ENCODE measurements around the gene TCP11L2.
"Not testable (repeated sequence)": the region's sequence is repeated elsewhere in the genome, so short reads cannot be mapped to it uniquely, and the experiment has no call there.

Gene TCP11L2

DNA sequence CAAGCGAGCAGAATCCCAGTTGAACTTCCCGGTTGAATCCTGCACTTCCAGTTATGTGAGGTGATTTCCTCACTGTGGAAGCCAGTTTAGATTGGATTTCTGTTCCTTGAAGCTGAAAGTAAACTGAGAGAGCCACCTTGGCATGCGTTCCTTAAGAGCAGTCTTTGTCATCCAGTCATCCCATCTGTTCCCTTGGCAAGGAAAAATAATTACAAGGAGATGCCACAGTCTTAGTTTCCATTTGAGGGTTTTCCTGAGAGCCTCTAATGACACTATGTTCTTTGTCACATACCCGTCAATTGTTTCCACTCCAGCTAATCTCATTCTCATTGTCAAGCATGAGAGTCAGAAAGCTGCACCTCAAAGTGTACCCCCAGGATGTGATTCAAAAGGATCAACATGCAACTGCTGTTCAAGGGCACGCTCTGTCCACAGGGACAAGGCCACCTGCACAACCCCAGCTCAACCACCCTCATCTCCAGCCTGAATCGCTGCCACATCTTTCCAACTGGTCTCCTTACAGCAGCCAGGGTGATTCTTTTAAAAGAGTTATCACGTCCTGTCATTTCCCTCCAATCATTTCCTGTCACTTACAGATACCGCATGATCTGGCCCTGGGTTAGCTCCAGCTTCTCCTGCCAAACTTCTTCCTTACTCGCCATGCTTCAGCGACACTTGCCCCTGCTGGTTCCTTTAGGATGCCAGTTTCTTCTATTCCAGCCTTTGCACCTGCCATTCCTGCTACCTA, 18.0 kb upstream of the TCP11L2 start:
- no peak for DNase-seq (ENCODE audit: low spot score)

DNA sequence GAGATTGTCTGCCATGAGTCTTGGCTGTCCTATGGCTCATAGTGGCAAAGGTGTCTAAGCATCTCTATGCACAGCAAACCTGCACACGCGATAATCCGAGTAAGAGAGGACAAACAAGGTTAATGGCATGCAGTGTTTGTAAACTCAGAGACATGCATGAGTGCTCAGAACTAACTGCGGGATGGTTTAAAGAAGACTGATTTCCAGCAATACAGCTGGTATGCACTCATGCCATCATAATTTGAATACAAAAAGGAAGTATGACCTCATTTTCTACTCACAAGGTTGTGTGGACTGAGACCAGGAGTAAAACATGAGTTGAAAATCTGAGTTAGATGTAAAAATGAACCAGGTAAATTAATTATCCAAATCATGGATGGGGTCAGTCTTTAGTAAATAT, 16.6 kb upstream of the TCP11L2 start:
- no peak for DNase-seq (ENCODE audit: low spot score)

DNA sequence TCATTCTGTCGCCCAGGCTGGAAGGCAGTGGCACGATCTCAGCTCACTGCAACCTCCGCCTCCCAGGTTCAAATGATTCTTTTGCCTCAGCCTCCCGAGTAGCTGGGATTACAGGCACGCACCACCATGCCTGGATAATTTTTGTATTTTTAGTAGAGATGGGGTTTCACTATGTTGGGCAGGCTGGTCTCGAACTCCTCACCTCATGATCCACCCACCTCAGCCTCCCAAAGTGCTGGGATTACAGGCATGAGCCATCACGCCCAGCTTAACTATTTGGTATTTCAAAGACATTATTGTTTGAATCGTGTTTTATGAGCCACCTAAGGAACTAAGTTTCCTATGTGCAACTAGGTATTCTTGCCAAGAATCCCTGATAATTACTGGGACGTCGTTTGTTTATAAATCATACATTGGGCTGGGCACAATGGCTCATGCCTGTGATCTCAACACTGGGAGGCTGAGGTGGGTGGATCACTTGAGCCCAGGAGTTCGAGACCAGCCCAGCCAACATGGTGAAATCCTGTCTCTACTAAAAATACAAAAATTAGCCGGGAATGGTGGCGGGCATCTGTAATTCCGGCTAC, 15.9 kb upstream of the TCP11L2 start:
- DNase-seq (ENCODE audit: low spot score), result not testable (repeated sequence)

DNA sequence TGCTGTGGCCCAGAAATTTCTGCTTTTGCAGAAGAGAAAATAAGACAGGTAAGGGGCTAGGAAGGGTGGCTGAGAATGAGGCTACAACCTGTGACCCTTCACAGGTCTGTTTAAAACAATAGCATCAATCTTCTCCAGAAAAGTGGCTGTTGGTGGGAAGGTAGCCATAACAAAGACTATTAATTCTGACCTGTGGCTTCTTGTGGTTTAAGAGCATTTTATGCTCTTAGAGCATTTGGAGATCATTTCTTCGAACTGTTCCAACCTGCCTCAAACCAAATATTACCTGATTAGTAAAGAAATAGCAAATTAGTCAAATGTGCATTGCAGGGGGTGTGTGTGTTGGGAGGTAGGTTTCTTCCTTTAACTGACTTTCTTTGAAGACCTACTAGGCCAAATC, 15.2 kb upstream of the TCP11L2 start:
- DNase-seq (ENCODE audit: low spot score), result no peak

DNA sequence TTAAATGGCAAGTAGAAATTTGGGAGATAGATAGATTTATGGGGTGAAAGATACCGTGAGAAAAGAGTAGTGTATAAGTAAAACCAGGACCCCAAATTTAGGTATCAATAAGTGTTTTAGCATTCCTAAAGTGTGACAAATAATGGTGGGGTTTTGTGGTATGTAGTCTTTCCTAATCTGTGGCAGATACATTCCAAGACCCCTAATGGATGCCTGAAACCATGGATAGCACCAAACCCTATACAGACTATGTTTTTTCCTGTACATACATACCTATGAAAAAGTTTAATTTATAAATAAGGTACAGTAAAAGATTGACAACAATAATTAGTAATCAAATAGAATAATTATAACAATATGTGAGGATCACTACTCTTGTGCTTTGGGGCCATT, 14.4 kb upstream of the TCP11L2 start:
- no peak for DNase-seq (ENCODE audit: low spot score)

DNA sequence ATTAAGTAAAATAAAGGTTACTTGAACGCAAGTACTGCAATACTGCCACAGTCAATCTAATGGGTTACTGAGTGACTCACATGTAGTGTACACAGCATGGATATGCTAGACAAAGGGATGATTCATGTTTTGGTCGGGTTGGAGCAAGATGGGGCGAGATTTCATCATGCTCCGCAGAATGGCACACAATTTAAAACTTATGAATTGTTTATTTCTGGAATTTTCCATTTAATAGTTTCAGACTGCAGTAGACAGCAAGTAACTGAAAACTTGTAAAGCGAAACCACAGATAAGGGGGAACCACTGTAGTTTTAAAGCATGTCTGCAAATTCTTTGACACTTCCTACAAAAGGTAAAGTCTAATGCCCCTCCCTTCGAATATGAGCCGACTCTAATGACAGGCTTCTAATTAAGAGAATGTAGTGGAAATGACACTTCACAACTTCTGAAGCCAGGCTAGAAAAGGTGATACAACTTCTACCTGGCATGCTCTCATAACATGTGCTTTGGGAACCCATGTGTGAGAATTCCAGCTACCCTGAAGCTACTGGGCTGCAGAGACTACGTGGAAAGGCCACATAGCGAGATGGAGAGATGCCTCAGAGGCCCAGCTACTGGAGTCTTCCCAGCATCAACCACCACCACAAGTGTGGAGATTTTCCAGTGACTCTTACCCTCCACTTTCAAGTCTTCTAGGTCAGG, 13.9 kb upstream of the TCP11L2 start:
- DNase-seq (ENCODE audit: low spot score), result no peak

DNA sequence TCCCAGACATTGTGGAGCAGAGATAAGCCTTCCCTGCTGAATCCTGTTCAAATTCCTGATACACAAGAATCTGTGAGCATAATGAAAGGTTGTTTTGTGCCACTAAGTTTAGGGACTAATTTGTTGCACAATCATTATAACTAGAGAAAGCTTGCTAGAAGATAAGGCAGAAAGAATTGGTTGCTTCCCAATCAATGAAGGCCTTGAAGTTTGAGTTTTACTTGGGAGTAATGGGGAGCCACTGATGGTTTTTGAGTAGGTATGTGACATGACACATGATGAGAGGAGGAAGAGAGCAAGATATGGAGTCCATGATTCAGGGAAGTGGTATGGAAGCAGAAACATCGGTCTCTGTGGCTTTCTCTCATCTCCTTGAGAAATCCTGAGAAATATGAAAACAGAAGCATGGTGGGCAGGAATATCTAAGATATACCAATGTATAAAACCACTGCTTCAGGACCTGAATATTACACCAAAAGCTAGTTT, 13.3 kb upstream of the TCP11L2 start:
- no peak for DNase-seq (ENCODE audit: low spot score)

DNA sequence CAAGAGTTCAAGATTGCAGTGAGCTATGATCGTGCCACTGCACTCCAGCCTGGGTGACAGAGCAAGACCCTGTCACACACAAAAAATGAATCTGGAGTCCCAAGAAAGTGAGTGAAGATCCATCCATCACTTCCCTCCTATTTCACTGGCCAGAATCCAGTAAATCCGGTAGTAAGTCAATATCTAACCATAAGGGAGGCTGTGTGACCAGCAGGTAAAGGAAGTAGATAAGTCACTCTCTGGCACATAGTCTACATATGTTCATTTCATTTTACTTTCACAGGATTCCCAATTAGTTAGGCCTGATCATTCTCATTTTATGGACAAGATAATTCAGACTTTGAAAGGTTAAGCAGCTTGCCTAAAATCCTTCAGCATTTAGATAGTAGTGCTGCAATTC, 11.9 kb upstream of the TCP11L2 start:
- DNase-seq (ENCODE audit: low spot score), result no peak

DNA sequence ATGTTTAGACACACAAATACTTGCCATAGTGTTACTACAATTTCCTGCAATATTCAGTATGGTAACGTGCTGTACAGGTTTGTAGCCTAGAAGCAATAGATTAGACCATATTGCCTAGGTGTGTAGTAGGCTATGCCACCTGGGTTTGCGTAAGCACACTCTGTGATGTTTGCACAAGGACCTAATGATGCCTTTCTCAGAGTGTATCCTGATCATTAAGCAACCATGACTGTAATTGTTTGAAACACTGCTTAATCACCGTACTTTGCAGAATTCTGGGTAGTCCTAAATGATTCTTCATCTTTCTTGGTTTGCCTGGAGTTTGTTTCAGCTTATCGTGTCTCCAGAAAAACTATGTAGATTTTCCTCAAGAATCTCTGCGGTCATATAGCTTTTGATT, 11.2 kb upstream of the TCP11L2 start:
- DNase-seq (ENCODE audit: low spot score), result no peak

DNA sequence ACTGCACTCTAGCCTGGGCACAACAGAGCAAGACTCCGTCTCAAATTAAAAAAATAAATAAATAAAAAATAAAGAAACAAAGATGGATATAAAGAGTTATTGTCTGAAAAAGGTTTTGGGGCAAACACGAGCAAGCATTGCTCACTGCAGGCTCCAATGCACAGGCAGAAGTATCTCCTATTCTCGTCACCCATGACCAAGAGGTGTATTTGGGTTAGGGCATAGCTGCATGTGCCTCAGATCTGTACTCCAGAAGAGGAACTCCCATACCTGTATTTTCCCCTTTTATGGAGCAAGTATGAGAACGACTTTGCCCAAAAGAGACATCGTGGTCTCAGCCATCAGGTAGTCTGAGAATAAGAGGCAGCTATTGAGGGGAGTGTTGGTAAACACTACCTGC, 10.2 kb upstream of the TCP11L2 start:
- DNase-seq (ENCODE audit: low spot score), result no peak

DNA sequence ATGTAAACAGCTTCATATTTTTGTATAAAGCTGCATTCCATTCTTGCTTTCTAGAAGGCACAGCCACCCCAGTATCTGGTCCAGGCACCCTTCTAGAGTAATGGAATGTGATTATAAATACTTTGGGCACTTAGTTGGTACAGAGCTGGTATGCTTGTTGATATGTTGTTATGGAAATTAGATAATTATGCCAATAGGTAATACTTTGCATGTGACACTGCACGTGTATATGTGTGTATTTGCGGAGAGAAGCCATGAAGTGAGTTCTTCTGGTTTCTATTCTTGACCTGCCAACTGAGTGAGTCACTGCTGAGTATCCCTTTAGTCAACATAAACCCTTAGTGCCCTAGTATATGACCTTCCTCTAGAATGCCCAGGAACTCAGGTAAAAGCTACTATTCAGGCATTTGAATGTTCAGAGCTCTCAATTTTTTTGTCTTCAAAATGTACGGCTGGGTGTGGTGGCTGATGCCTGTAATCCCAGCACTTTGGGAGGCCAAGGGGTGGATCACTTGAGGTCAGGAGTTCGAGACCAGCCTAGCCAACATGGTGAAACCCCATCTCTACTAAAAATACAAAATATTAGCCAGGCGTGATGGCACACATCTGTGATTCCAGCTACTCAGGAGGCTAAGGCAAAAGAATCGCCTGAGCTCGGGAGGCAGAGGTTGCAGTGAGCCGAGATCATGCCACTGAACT, 6.2 kb upstream of the TCP11L2 start:
- DNase-seq (ENCODE audit: low spot score), result no peak

DNA sequence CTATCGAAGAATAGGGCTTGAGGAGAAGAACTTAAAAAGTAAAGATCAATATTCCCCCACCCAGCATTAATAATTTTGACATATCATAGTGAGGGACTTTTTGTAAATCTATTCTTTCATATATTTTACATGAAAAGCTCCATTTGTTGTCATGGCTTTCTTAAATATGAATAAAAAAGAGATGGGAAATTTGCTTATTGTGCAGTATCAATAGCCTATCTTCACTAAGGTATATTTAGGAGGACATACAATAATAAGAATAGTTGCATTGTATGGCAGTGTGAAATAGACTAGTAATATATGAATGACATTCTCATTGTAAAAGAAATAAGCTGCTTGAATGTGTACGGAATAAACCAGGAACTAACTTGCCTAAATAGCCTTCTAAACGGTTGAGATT, 5.5 kb upstream of the TCP11L2 start:
- DNase-seq (ENCODE audit: low spot score), result no peak

DNA sequence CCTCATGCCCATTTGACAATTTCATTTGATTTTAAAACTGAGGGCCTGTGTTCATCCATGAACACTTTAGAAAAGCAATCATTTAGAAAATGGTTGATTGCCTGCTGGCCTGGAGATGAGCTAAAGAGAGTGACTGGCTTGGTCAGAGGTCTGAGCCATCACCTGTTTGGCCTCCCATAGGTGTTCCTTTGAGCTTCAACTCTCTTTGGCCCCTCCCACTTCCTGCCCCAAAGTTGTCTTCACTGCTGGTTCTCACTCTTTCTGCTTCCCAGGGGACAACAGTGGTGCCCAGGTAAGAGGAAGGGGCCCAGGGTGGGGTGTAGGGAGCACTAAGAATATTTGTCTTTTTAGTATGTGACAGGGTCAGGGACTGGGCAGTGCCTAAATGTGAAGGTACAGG, 4.9 kb upstream of the TCP11L2 start:
- DNase-seq (ENCODE audit: low spot score), result no peak

DNA sequence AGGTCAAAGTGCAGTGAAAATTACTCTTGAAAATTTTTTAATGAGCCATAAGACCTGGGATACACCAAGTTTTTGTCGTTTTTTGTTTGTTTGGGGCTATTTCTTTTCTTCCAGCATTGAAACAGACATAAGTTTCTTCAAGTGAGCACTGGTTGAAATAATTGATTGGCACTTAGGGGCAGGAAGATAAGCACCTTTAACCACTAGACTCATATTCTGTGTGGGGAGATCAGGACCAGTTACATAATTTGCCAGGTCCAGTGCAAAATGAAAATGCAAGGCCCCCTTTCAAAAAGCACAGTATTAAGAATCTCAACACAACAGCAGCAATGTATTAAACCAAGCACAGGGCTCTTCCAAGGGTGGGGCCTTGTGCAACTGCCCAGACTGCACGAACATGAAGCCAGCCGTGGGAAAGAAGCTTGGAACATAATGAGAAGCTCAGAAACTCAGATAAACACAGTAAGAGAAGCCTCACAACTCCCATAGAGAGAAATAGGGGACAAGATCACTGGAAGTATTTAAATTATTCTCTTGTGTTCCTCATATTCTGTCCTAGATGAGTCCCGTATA, 3.2 kb upstream of the TCP11L2 start:
- DNase-seq (ENCODE audit: low spot score), result peak; percentile 43

DNA sequence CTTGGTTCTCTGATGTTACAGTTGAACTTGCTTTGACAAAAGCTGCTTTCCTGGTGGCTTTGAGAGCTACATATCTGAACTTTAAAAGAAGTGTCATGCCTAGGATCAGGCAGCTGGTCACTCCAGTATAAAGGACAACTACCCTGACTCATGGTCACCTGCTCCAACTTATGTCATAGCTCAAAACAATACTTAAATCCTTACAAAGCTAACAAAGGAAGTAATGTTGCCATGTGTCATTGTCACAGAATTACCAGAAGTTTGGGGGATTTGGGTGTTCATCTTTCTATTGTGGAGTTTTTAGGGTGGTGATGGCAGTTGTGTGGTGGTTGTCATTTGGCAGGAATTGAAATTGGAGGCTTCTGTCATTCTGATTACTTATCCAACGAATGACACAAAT, 1.8 kb upstream of the TCP11L2 start:
- DNase-seq (ENCODE audit: low spot score), result peak; percentile 42

DNA sequence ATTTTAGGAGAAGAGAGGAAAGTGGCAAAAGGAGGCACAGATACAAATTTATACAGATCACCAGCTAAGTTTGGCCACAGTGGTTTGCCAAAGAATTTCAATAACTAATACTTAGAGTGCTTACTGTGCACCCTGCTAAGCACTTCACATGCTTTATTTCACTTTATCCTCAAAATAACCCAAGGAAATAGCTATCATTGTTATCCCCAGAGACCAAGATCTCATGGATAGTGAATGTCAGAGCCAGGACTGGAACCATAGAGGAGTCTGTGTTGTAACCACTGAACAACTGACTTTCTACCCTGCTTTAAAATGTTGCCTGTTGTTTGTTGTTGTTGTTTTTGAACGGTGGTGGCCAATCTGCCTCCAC, 1.3 kb upstream of the TCP11L2 start:
- no peak for DNase-seq (ENCODE audit: low spot score)

DNA sequence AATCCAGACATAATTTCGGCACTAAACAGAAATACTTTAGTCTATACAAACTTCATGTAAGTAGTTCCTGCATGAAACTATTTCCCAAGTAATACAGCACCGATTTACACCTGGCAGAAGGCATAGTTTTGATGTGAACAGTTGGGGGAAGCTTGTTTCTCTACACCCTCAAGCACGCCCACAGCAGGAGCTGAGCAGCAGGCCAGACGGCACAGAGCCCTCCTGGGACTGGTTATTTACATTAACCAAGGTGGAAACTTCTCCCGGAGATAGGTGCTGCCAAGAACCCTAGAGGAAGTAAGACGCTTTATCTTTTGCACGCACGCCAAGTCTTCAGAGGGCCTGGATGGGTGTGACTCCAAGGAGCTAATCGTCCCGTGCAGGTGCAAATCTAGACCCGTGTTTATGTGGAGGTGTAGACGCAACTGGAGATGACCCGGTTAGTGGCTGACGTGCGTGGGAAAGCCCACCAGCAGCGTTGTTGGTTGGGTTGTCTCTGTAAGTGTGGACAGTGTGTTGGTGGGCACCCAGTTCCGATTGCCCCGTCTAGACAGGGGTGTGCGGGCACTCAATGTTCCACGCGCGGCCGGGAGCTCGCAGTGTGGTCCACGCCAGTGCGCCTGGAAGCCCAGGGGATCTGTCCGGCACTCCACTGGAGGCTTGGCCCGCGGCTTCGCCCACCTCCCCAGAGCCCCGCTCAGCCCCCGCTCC, 767 bp upstream of the TCP11L2 start:
- DNase-seq (ENCODE audit: low spot score), result peak; percentile 99

DNA sequence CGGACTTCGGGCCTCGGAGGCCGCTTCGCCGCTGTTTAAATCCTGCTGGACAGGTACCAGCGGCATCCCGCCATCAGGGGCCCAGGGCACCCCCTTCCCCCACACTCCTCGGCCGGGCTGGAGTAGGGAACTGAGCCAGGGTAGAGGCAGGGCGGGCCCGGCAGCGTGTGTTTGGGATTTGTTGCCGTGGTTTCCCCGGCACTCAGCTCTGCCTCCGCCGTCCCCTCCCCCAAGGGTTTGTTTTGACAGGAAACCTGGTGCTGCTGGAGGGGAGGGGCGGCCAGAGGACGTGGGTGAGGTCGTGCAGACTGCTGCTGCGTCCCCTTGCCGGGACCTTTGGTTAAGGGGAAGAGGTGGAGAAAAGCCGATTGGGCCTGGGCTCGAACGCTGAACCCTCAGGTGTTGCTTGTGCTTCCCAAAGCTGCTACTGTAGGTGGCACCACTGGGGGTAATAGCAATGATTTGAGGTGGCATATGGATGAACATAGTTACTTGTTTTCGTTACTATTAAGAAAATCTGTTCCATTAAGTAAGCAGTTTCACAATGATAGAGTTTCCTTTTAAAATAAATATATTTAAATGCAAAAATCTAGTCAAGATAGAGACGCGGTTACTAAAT, 778 bp downstream of the TCP11L2 start:
- peak; percentile 68 for DNase-seq (ENCODE audit: low spot score)

DNA sequence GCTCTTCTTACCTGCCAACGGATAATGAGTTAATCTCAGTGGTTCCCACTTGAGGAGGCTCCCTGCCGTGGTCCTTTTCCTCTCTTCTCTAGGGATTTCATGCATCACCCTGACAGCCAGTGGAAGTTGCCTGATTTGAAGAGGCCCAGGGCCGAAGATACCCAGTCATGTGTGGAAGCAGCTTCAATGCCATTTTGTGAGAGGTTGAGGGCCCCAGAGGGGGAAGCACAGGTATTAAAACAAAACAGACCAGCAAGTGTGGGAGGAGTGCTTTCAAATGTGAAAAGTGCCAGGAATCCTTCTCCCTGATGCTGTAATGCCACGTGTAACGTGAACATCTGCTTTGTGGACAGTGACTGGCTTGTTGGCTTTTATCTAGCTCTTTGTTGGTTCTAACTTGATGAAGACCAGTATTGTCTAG, 1.5 kb downstream of the TCP11L2 start:
- no peak for DNase-seq (ENCODE audit: low spot score)

DNA sequence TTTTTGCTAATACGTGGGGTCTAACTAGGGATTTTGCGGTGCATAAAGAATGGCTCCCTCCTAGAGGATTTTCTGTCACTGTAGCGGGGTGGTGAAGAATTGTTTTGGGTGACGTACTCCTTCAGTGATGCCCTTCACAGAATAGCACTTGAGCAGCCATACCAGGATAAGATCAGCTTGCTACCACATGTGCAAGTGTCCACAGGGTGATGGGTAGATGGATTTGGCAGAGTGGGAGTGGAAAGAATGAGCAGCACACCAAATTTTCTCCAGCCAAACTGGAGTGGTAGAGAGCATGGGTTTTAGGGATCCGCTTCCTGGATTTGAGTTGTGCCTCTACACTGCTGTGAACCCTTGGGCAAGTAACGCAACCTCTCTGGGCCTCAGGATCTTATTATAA, 2.3 kb downstream of the TCP11L2 start:
- DNase-seq (ENCODE audit: low spot score), result no peak

DNA sequence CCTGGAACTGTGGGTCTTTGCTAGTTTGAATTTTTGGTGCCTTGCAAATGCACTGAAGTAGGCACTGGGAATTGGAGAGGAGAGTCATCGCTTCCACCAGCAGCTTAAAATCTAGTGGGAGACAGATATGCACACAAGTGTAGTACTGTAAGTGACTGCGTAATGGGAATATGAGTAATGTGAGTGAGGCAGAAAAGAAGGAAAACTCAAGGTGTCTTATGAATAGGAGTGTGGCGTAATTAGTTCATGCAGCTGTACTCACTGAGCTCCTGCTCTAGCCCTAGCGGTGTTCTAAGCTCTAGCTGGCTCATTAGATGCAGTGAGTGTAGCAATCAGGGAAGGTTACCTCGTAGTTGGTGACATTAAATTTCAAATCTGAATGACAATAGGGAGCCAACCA, 2.8 kb downstream of the TCP11L2 start:
- DNase-seq (ENCODE audit: low spot score), result no peak
